ENCODE results near the gene NPLOC4.

NPLOC4 gene

GRCh38 chr17:81535480-81536298 is 101.2 kb downstream of the NPLOC4 start:
- ChIA-PET POLR2A (no interaction called here), CTCF (interaction anchor here (0.6 to 1.0 kb wide), 2 partner anchors 17 to 65 kb away, joined by 3 read pairs; no protein-coding TSS in a partner anchor)
- no peak for TF ChIP-seq ZNF24 (tag by site-specific recombination; IDR thresholded peaks at IDR 0.05)
- TF ChIP-seq ZNF184 (tag by site-specific recombination; IDR thresholded peaks at IDR 0.05) = no peak
- TF ChIP-seq MZF1 (tag by site-specific recombination; IDR thresholded peaks at IDR 0.05; ENCODE audit: borderline replicate concordance) = peak; percentile 84; the same call in 1 of the 2 replicates
- TF ChIP-seq ZBTB6 (tag by site-specific recombination; IDR thresholded peaks at IDR 0.05) = peak; percentile 78; the same call in 1 of the 2 replicates
- TF ChIP-seq GLIS1 (tag by site-specific recombination; IDR thresholded peaks at IDR 0.05) = no peak
- no peak for TF ChIP-seq PRDM10 (tag by site-specific recombination; IDR thresholded peaks at IDR 0.05)
- H3K4me3 ChIP-seq (ENCODE audit: low read depth, low read length) = no peak overlapping the region
- H3K27ac ChIP-seq (ENCODE audit: extremely low read depth, low read depth, low read length) = no peak overlapping the region
- H3K36me3 ChIP-seq (ENCODE audit: control insufficient read depth in 2 of 2, insufficient read depth in 1 of 2, low read length in 2 of 2) = peaks cover 0 to 23% of the 10 kb centered on the region in 2 experiments; a peak in 1 of 3 replicates
- no peaks in the 10 kb centered on the region for H3K9me3 ChIP-seq (ENCODE audit: control insufficient read depth, insufficient read depth, low read depth, low read length)
- no peaks in the 10 kb centered on the region for H3K4me1 ChIP-seq (ENCODE audit: control insufficient read depth, insufficient read depth, low read length)

GRCh38 chr17:81535007-81535328 is 101.9 kb downstream of the NPLOC4 start:
- Histone ChIP-seq H3K4me1 (ENCODE audit: control insufficient read depth, insufficient read depth, low read length) (no peaks in the 10 kb centered on the region), H3K27ac (ENCODE audit: extremely low read depth, low read depth, low read length) (no peak overlapping the region), H3K4me3 (ENCODE audit: low read depth, low read length) (no peak overlapping the region), H3K9me3 (ENCODE audit: control insufficient read depth, insufficient read depth, low read depth, low read length) (no peaks in the 10 kb centered on the region), H3K36me3 (ENCODE audit: control insufficient read depth in 2 of 2, insufficient read depth in 1 of 2, low read length in 2 of 2) (peaks cover 0 to 15% of the 10 kb centered on the region in 2 experiments; a peak in 1 of 3 replicates)
- CTCF ChIA-PET = no interaction called here
- POLR2A ChIA-PET = interaction anchor here (1.3 to 1.4 kb wide), 2 partner anchors 9 to 22 kb away, joined by 5 to 6 read pairs; partner anchors contain the start of gene ACTG1
- TF ChIP-seq ZNF202 (tag by site-specific recombination; IDR thresholded peaks at IDR 0.05; ENCODE audit: borderline replicate concordance) = no peak
- TF ChIP-seq GLIS2 (tag by site-specific recombination; IDR thresholded peaks at IDR 0.05) = no peak
- TF ChIP-seq ZNF518A (tag by site-specific recombination; conservative IDR thresholded peaks at IDR 0.05; ENCODE audit: low read depth) = no peak
- no peak for TF ChIP-seq ZNF133 (tag by site-specific recombination; IDR thresholded peaks at IDR 0.05)
- TF ChIP-seq ZNF211 (tag by site-specific recombination; IDR thresholded peaks at IDR 0.05; ENCODE audit: low read depth) = no peak
- no peak for TF ChIP-seq REST (tag by site-specific recombination; IDR thresholded peaks at IDR 0.05)
- no peak for TF ChIP-seq KLF7 (tag by site-specific recombination; IDR thresholded peaks at IDR 0.05; ENCODE audit: borderline replicate concordance)
- TF ChIP-seq ZFP41 (tag by site-specific recombination; IDR thresholded peaks at IDR 0.05; ENCODE audit: borderline replicate concordance) = no peak
- TF ChIP-seq AEBP2 (tag by site-specific recombination; IDR thresholded peaks at IDR 0.05; ENCODE audit: borderline replicate concordance) = no peak
- no peak for TF ChIP-seq GLI4 (tag by site-specific recombination; IDR thresholded peaks at IDR 0.05)

All from HEK293 (cell line).